Uterus (tissue), 2 donors: ENCODE data around the gene CXCL8.

Experiments
- POLR2A ChIP-seq, 2 donors: fragments of 450-650 bp; IDR thresholded peaks; one replicate each; pipeline ENCODE4 v1.6.1; 2016; ENCODE audit warnings: antibody characterized with exemption in 2 of 2, mild to moderate bottlenecking in 1 of 2, moderate library complexity in 1 of 2
- TF ChIP-seq, protein P1 (sequence below), 4 experiments: fragments of 200-600 bp in 2 of 4; fragments of 450-650 bp in 2 of 4; sonication (generic) in 2 of 4; IDR thresholded peaks; one replicate each; pipeline ENCODE4 v1.5.1; 2016 to 2019; ENCODE audit warnings: antibody characterized with exemption in 4 of 4, mild to moderate bottlenecking in 2 of 4, moderate library complexity in 1 of 4

DNA sequence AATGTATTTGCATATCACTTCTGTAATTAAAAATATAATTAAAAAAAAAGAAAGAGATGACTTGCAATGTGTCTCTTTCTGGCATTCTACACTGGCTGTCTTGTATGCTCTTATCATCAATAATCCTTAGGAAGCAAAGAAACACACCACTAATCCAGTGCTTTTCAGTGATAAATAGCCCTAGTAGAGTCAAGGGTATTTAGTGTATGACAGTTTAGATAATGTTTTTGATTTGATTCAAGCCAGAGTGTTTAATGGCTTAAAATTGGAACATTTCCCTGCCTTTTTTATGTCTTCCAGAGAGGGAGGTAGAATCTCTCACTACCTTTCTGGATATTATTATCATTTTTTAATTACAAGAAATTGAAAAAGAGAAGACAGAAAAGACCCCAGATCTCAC is 48.6 kb upstream of the CXCL8 start:
- TF ChIP-seq, protein P1, sequence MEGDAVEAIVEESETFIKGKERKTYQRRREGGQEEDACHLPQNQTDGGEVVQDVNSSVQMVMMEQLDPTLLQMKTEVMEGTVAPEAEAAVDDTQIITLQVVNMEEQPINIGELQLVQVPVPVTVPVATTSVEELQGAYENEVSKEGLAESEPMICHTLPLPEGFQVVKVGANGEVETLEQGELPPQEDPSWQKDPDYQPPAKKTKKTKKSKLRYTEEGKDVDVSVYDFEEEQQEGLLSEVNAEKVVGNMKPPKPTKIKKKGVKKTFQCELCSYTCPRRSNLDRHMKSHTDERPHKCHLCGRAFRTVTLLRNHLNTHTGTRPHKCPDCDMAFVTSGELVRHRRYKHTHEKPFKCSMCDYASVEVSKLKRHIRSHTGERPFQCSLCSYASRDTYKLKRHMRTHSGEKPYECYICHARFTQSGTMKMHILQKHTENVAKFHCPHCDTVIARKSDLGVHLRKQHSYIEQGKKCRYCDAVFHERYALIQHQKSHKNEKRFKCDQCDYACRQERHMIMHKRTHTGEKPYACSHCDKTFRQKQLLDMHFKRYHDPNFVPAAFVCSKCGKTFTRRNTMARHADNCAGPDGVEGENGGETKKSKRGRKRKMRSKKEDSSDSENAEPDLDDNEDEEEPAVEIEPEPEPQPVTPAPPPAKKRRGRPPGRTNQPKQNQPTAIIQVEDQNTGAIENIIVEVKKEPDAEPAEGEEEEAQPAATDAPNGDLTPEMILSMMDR (IDR thresholded peaks at IDR 0.05), result no peak
- no peak for TF ChIP-seq POLR2A (IDR thresholded peaks at IDR 0.05)
